ENCODE results near the gene MAPK9. TPM values are rescaled to one million over a fixed set of nuclear protein-coding genes. Genes with fewer than 3 reads are reported as not detected.

The MAPK9 gene
- total RNA-seq, 1 experiment from 2014 or later, result 93.1 TPM

- Mint-ChIP-seq H3K9me3 (ENCODE audit: unreplicated experiment) (no peaks in the 10 kb centered on the region), H3K27me3 (ENCODE audit: insufficient read depth, unreplicated experiment) (no peaks in the 10 kb centered on the region), H3K4me3 (ENCODE audit: unreplicated experiment) (peak overlapping the region; percentile 51), H3K36me3 (ENCODE audit: insufficient read depth, unreplicated experiment) (peaks cover 47% of the 10 kb centered on the region), H3K4me1 (ENCODE audit: low read depth, unreplicated experiment) (peaks cover 34% of the 10 kb centered on the region), H3K27ac (ENCODE audit: unreplicated experiment) (peak overlapping the region; percentile 16)
- ChIA-PET POLR2A (interaction anchor here (1.0 kb wide), 1 partner anchor 26 kb away, joined by 3 read pairs; no protein-coding TSS in a partner anchor), CTCF (interaction anchor here (0.5 to 1.0 kb wide), 3 partner anchors 16 to 197 kb away, joined by 3 read pairs; no protein-coding TSS in a partner anchor)
- DNase-seq, result peak; percentile 55 to 67
- no TSS peak for BruUV-seq (replicated peaks)
- Histone ChIP-seq H3K27me3 (replicated peaks; ENCODE audit: control insufficient read depth, insufficient read depth, low read length) (no peaks in the 10 kb centered on the region), H3K36me3 (ENCODE audit: control insufficient read depth, insufficient read depth, low read length) (peaks cover 4% of the 10 kb centered on the region; the same call in 1 of the 2 replicates), H3K9me3 (no peaks in the 10 kb centered on the region), H3K4me1 (peaks cover 42% of the 10 kb centered on the region), H3K4me3 (ENCODE audit: low read depth, low read length) (no peak overlapping the region)
- intact Hi-C loops (cut with micrococcal nuclease; ENCODE audit: unreplicated experiment), result no loop called here
- TF ChIP-seq CTCF (IDR thresholded peaks at IDR 0.05; ENCODE audit: insufficient read depth in 1 of 2, low read depth in 1 of 2, low read length in 1 of 2, severe bottlenecking in 1 of 2, unreplicated experiment in 1 of 2), result no peak
These were observed 4.0 kb downstream of the MAPK9 start for GRCh38 chr5:180287868-180288267.

DNA sequence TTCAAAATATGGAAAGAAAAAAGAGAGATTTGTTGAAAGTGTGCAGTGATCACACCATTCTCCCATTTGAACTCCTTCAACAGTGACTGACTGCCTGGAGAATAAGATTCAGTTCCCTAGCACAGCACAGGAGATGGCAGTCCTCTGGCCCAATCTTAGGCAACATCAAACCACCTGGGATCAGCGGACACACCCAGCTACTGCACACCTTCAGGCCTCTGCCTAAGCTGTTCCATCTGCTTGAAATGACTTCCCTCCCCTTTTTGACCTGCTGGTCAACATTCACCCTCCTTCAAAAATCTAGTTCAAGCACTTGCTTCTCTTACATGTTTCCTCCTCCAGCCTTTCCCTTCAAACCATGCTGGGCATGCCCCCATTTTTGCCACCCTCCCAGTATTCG, 4.5 kb downstream of the MAPK9 start:
- peak; percentile 52 to 60 for DNase-seq
- no peak overlapping the region for H3K4me3 ChIP-seq (ENCODE audit: low read depth, low read length)
- Mint-ChIP-seq H3K9me3 (ENCODE audit: unreplicated experiment) (no peaks in the 10 kb centered on the region), H3K36me3 (ENCODE audit: insufficient read depth, unreplicated experiment) (peaks cover 47% of the 10 kb centered on the region), H3K4me3 (ENCODE audit: unreplicated experiment) (peak overlapping the region; percentile 51), H3K27ac (ENCODE audit: unreplicated experiment) (peak overlapping the region; percentile 16), H3K4me1 (ENCODE audit: low read depth, unreplicated experiment) (peaks cover 29% of the 10 kb centered on the region), H3K27me3 (ENCODE audit: insufficient read depth, unreplicated experiment) (no peaks in the 10 kb centered on the region)
- no peaks in the 10 kb centered on the region for H3K27me3 ChIP-seq (replicated peaks; ENCODE audit: control insufficient read depth, insufficient read depth, low read length)
- intact Hi-C loops (cut with micrococcal nuclease; ENCODE audit: unreplicated experiment), result no loop called here
- no peak for TF ChIP-seq CTCF (IDR thresholded peaks at IDR 0.05; ENCODE audit: insufficient read depth in 1 of 2, low read depth in 1 of 2, low read length in 1 of 2, severe bottlenecking in 1 of 2, unreplicated experiment in 1 of 2)
- BruUV-seq (replicated peaks), result no TSS peak
- H3K36me3 ChIP-seq (ENCODE audit: control insufficient read depth, insufficient read depth, low read length), result peaks cover 4% of the 10 kb centered on the region; the same call in 1 of the 2 replicates
- ChIA-PET POLR2A (interaction anchor here (1.0 kb wide), 1 partner anchor 26 kb away, joined by 3 read pairs; no protein-coding TSS in a partner anchor), CTCF (interaction anchor here (1.0 kb wide), 1 partner anchor 41 kb away, joined by 3 read pairs; no protein-coding TSS in a partner anchor)
- no peaks in the 10 kb centered on the region for H3K9me3 ChIP-seq
- peaks cover 42% of the 10 kb centered on the region for H3K4me1 ChIP-seq

DNA sequence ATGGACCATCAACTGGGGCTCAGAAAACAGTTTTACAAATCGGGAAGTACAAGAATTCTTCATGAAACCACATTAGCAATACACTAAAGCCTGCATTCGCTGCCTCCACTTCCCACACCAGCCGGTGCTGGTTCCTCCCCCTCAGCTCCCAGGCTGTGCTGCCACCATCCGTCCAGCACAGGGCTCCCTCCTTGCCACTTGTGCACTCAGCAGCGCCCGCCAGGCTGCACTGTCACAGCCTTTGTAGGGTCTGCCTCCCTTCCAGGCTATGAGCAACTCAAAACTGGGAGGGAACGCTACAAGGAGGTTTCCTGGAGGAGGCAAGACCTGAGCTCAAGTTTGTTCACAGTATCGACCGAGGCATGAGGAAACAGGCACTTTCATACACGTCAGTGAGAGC, 7.7 kb downstream of the MAPK9 start:
- no peaks in the 10 kb centered on the region for H3K27me3 Mint-ChIP-seq (ENCODE audit: insufficient read depth, unreplicated experiment)
- POLR2A ChIA-PET, result no interaction called here
- intact Hi-C loops (cut with micrococcal nuclease; ENCODE audit: unreplicated experiment), result no loop called here
- H3K4me3 ChIP-seq (ENCODE audit: low read depth, low read length), result no peak overlapping the region
- no peak overlapping the region for H3K27ac Mint-ChIP-seq (ENCODE audit: unreplicated experiment)
- H3K4me3 Mint-ChIP-seq (ENCODE audit: unreplicated experiment), result no peak overlapping the region
- no peaks in the 10 kb centered on the region for H3K27me3 ChIP-seq (replicated peaks; ENCODE audit: control insufficient read depth, insufficient read depth, low read length)
- no peak for TF ChIP-seq CTCF (IDR thresholded peaks at IDR 0.05; ENCODE audit: insufficient read depth in 1 of 2, low read depth in 1 of 2, low read length in 1 of 2, severe bottlenecking in 1 of 2, unreplicated experiment in 1 of 2)
- peaks cover 61% of the 10 kb centered on the region for H3K36me3 Mint-ChIP-seq (ENCODE audit: insufficient read depth, unreplicated experiment)
- DNase-seq, result no peak
- H3K4me1 ChIP-seq, result peaks cover 27% of the 10 kb centered on the region
- BruUV-seq (replicated peaks), result no TSS peak
- CTCF ChIA-PET, result no interaction called here
- H3K9me3 ChIP-seq, result no peaks in the 10 kb centered on the region
- peaks cover 5% of the 10 kb centered on the region for H3K36me3 ChIP-seq (ENCODE audit: control insufficient read depth, insufficient read depth, low read length)
- H3K9me3 Mint-ChIP-seq (ENCODE audit: unreplicated experiment), result peaks cover 5% of the 10 kb centered on the region
- peaks cover 16% of the 10 kb centered on the region for H3K4me1 Mint-ChIP-seq (ENCODE audit: low read depth, unreplicated experiment)
